HTERT RPE-1 (cell line): ENCODE measurements around the gene B9D1.

Experiments
- in situ Hi-C: fragments of 300-500 bp; cut with MboI; formaldehyde crosslinking; loops from 4 replicates; pipeline ENCODE4 v1.14.3; 2020; ENCODE audit warnings: low sequenced_read_pairs

The B9D1 gene

DNA sequence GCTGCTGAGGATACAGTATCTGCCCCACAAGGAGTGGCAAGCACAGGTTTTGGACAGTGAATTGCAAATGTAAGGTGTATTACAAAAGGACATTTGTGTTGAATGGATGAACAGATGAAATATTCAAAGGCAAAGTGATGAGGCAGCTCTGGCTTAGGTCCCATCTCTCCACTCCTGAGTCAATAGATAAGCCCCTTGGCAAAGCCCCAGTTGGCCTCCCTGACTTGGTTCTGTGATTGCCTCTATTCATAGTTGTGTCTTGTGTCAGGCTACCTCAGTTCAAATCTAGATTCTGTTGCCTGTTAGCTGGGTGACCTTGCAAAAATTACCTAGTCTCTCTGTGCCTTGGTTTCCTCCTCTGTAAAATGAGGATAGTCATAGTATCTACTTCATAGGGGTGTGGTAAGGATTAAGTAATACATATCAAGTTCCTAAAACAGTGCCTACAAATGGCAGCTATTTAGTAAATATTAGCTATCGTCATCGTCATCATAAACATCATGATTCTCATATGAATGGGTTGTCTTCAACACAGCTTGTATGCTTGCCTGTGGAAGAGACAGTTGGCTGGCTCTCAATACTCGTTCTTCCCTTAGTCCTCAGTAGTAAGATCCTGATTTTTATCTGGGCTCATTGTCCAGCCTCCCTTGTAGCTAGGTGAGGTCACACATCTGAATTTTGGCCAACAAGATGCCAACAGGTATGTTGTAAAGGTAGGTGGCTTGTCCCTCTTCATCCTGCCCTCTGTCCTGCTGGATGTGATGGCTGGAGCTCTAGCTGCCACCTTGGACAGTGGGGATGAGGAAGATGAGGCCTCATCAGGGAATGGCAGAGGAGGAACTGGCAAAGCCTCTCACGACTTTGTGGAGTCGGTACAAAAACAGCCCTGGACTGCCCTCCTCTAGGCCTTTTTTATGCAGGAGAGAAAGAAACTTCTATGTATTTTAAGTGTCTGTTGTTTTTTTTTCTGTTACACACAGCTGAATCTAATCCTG is 26.6 kb upstream of the B9D1 start:
- in situ Hi-C loops = no loop called here

DNA sequence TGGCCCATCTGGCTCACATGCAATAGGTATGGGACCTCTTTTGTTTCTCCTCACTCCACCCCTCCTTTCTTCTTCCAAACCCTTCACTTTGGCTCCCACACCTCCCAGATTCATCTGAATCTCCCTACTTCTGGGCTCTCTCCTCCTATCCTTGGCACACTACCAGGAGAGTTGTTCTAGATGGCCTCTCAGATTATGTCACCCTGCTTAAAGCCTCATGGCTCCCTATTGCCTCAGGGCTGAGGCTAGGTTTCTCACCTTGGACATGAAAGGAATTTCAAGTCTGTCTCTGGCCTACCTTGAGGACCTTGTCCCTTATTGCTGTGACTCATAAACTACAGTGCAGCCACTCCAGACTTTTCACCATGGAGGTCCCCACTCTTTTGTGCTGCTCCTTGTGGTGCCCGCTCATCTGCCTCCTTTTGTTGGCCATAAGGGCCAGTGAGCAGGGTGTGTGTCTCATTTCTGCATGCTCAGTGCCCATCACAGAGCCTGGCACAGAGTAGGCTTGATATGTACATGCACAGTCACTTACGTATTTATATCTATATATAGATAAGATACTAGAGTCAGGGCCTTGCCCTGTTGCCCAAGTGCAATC is 25.5 kb upstream of the B9D1 start:
- in situ Hi-C loops = no loop called here

DNA sequence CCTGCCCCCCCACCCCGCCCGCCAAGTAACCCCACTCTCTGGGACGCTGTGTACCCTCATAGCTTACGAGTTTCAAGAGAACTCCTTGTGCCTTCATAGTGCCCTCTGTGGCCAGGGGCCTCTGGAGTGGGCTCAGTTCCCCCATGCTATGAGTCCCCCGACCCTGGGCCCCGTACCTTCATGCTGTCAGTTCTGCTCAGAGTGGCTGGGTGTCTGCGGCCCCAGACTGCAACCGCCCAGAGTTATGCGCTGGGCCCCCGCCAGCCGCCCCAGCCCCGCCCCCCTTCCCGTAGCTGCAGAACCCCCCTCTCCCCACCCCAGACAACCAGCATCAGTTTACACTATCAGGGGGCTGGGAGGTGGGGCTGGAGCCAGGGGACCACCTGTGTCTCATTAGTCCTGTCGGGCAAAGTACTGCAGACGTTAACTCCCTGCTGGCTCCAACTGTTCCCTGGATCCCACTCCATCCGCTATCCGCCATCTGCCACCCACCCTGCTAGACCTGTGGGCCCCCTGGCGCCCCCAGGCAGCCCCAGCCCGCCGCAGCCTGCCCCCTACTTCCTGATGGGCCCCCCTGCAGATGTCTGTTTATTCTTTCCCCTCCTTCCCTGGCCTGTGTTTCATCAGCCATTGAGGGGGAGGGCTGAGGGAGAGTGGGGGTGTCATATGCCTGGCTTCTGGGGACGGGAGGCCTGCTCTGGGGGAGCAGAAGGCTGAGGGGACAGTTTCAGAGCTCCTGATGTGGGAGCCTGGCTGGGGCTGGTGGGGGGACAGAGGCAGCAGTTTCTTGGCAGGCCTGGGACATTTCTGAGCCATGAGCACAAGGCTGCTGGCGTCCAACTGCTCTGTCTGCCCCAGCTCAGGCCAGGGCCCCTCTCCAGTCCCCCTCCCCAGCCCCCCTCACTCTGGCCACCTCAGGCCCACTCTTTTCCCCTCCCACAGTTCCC is 24.7 kb upstream of the B9D1 start, which contains the start of gene MFAP4:
MFAP4 (minus strand) TSS at position 217 of the 947 bp plus-strand sequence; CDS start at position 182, 35 bp downstream.
- in situ Hi-C loops = no loop called here

DNA sequence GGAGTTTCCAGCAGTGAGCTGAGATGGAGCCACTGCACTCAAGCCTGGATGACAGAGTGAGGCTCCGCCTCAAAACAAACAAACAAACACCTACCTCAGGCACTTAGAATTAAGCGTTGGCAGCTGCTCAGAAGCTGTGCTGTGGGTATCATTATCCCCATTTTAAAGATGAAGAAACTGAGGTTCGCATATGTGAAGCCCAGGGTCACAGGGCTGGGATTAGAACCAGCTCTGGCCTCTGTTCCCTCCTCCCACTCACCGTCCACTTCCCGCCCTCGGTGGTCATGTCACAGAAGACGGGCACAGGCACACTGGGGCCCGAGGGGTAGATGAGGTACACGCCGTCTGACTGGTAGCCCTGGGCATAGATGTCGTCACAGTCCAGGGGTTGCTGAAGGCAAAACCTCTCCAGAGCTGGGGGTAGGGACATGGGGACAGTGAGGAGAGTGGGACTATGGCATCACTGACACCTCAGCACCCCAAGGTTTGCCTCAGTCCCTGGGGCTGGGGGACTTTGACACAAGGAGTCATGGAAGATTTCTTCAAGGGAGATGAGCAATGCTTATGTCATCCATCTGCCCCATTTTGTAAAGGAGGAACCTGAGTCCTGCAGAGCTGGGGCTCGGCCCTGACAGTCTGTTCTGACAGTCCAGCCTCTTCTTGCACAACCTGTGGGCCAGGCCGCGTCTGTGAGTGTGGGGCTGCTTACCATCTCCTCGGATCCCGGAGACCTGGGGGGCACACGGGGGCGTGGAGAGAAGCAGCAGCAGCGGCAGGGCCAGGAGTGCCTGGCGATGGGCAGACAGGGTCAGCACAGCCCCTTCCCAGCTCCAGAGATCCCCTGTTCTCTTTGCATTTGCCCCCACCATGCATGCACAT is 23.8 kb upstream of the B9D1 start:
- in situ Hi-C loops = no loop called here

DNA sequence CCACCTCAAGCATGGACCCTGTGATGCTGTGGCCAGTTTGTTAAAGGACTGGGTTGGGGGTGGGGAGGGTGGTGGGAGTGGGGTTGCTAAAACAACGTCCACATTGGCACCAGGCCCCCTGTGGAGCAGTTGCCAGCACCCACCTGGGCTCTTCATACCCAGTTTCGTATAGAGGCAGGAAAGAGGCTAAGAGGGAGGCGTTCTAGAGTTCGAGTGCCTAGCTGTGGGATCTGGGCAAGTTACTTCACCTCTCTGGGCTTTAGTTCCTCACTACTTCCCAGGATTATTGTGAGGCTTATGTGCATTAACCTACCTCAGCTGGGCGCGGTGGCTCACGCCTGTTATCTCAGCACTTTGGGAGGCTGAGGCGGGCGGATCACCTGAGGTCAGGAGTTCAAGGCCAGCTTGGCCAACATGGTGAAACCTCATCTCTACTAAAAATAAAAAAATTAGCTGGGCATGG is 23.0 kb upstream of the B9D1 start:
- in situ Hi-C loops = no loop called here

DNA sequence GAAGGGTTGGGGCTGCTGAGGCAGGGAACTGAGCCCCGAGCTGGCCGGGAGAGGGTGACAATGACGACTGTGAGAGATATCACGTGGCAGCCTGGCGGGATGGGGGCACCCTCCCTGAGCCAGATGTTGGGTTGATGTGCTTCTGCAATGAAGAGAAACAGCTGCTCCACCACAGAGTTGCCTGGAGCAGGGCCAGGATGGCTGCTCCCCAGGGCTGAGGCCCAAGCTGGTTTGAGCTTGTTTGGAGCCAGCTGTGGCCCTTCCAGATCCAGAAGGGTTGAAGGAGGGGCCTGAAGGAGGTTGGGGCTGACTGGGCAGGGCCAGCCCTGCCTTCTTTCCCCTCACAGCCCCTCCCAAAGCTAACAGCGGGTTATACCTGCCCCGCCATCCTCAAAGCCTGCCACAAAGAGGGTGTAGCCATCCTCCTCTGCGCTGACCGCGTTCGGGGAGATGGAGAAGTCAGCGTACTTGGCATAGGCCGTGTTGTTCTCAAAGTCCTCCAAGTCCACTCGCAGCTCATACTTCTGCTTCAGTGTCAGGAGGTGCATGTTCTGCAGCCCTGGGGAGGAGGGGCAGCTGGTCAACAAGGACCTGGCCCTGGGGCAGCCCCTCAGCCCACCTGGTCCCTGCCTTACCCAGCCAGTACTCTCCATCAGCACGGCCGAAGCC is 22.3 kb upstream of the B9D1 start:
- in situ Hi-C loops = no loop called here

DNA sequence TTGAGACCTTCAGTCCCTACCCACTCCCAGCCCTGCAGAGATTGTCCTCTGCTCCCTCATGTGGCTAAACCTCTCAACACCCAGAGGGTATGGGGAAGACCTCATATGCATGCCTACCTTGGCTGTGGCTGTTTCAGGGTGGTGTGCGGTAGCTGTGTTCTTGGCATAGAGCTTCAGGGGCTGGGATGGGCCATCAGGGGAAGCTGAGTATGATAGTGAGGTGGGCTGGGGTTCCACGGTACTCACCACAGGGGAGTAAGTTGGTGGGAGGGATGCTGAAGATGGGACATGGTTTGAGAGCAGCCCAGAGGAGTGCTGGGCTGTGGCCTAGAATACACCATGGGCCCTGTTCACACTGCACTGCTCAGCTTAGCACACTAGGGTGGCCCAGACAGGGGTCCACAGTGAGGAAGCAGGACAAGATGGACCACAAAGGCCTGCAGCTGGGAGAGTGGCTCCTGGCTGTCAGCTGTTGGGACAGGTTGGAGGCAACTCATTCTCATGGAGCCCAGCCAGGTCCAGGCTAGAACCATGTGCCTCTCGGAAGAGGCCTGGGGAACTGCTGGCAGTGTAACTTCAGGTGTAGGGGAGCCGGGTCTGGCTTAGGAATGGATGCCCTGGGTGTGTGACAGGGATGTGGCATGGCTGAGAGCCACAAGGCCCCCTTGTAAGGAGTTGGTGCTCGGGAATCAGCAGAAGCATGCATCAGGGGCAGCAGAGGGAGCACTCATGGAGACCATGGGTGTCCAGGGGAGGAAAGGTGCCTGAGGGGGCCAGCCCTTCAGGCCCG is 21.4 kb upstream of the B9D1 start:
- in situ Hi-C loops = no loop called here

DNA sequence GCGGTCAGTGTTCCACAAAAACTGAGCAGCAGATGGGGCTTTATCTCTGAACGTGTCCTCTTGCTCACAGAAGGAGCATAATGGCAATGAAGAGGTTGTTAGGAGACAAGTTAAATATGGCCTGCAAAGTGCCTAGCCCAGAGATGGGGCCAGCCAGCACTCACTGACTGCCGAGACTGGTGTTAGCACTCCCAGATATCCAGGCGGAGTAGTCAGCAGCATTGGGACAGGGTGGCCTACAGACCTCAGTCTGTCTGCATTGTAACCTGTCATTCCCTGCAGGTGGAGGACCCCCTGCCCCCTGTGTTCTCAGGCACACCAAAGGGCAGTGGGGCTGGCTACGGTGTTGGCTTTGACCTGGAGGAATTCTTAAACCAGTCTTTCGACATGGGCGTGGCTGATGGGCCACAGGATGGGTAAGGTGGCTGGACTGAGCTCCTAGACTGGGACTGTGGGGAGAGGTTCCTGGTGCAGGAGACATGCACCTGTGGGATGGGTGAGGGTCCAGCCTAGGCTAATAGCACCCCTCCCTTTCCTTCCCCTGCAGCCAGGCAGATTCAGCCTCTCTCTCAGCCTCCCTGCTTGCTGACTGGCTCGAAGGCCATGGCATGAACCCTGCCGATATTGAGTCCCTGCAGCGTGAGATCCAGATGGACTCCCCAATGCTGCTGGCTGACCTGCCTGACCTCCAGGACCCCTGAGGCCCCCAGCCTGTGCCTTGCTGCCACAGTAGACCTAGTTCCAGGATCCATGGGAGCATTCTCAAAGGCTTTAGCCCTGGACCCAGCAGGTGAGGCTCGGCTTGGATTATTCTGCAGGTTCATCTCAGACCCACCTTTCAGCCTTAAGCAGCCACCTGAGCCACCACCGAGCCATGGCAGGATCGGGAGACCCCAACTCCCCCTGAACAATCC is 20.3 kb upstream of the B9D1 start:
- in situ Hi-C loops = no loop called here

DNA sequence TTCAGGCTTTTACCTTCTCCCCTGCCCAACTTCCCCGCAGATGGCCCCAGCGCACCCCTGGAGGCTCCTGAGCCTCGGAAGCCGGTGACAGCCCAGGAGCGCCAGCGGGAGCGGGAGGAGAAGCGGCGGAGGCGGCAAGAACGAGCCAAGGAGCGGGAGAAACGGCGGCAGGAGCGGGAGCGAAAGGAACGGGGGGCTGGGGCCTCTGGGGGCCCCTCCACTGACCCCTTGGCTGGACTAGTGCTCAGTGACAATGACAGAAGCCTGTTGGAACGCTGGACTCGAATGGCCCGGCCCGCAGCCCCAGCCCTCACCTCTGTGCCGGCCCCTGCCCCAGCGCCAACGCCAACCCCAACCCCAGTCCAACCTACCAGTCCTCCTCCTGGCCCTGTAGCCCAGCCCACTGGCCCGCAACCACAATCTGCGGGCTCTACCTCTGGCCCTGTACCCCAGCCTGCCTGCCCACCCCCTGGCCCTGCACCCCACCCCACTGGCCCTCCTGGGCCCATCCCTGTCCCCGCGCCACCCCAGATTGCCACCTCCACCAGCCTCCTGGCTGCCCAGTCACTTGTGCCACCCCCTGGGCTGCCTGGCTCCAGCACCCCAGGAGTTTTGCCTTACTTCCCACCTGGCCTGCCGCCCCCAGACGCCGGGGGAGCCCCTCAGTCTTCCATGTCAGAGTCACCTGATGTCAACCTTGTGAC is 19.4 kb upstream of the B9D1 start:
- in situ Hi-C loops = no loop called here

DNA sequence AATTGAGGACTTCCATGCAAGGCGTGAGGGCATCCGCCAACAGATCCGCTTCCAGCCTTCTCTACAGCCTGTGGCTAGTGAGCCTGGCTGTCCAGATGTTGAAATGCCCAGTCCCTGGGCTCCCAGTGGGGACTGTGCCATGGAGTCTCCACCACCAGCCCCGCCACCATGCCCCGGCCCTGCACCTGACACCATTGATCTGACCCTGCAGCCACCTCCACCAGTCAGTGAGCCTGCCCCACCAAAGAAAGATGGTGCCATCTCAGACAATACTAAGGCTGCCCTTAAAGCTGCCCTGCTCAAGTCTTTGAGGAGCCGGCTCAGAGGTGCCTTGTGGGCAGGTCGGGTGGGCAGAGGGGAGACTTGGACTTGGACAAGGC is 18.8 kb upstream of the B9D1 start:
- in situ Hi-C loops = no loop called here

DNA sequence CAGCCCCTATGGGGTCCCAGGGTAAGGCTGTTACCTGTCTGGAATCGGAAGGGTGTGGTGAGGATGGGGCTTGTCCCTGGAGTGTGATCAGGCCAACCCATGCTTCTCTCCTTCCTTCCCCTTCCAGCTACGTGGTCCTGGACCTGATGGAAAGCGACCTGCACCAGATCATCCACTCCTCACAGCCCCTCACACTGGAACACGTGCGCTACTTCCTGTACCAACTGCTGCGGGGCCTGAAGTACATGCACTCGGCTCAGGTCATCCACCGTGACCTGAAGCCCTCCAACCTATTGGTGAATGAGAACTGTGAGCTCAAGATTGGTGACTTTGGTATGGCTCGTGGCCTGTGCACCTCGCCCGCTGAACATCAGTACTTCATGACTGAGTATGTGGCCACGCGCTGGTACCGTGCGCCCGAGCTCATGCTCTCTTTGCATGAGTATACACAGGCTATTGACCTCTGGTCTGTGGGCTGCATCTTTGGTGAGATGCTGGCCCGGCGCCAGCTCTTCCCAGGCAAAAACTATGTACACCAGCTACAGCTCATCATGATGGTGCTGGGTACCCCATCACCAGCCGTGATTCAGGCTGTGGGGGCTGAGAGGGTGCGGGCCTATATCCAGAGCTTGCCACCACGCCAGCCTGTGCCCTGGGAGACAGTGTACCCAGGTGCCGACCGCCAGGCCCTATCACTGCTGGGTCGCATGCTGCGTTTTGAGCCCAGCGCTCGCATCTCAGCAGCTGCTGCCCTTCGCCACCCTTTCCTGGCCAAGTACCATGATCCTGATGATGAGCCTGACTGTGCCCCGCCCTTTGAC is 18.2 kb upstream of the B9D1 start:
- in situ Hi-C loops = no loop called here

DNA sequence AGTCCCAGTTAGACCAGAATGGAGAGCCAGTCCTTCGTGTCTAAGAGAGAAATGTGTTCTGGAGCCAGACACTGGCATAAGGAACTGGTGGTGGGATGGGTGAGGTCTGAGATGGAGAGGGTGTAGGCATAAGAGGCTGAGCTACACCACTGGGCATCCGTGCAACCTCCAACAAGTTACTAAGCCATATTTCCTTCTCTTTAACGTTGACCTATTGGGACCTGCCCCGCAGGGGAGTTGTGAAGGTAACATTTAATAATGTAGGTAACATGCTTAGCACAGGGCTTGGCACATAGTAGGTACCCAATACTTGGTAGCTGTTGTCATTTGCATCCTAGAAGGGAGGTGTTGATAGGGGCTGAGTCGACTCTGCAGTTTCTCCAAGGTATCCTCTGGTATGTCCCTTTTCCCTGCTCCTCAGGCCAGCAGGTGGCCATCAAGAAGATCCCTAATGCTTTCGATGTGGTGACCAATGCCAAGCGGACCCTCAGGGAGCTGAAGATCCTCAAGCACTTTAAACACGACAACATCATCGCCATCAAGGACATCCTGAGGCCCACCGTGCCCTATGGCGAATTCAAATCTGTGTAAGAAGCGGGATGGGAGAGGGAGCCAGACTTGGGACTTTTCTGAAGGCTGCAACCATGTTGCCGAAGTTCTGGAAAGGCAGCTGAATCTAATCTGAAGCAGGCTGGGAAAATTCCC is 17.0 kb upstream of the B9D1 start:
- in situ Hi-C loops = no loop called here

DNA sequence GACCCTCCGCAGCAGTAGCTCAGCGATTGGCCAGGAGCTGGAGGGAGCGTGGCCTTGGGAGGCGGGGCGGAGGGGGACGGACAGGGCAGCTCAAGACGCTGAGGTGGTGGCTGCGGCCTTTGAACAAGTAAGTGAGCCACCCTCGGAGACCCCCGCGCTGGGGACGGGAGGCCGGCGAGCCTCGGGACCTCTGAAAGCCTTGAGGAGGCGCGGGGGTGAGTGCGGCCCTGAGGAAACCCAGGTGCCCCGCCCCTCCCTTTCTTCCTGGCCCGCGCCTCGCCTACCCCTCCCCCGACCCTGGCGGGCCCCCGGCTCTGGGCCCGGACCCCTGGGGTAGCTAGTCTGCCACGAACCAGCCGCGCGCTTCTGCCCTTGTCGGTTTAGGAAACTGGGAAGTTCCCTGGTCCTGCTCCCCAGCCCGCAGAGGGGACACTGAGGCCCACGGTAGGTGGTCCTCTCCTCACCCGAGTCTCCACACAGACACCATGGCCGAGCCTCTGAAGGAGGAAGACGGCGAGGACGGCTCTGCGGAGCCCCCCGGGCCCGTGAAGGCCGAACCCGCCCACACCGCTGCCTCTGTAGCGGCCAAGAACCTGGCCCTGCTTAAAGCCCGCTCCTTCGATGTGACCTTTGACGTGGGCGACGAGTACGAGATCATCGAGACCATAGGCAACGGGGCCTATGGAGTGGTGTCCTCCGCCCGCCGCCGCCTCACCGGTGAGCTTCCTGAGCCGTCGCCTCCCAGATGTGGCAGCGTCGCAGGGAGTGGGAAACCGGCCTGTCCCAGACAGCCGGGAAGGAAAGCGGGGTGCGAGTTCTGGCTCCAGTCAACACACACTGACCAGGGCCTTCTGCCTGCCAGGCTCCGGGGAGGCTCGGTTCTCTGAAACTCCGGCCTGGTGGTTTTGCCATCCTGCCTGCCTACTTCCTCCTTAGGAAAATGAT is 16.2 kb upstream of the B9D1 start, which contains the start of gene MAPK7:
MAPK7 (plus strand) TSS at position 83 of the 945 bp plus-strand sequence; CDS start at position 486, 403 bp downstream.
- in situ Hi-C loops = no loop called here
